HCT116 (cell line): ENCODE results near the gene F7. TPM values are rescaled to one million over a fixed set of nuclear protein-coding genes. Genes with fewer than 3 reads are reported as not detected.

Experiments
- ATAC-seq: fragments of 200-7000 bp; cut with Tn5 transposase; 2 replicates; pipeline ENCODE4 v1.9.1; 2020; ENCODE audit warnings: mild to moderate bottlenecking, moderate library complexity
- BruUV-seq: library from RNA; stranded (reverse); fragments of 400-500 nt; replicated peaks from 2 replicates; lab custom pipeline; 2021; lab: Mats Ljungman, UMichigan
- CTCF ChIA-PET: fragments of 300-600 bp; sonication (Branson Sonifier 250); formaldehyde crosslinking; loops from one replicate; lab custom pipeline; 2021; ENCODE audit warnings: antibody characterized with exemption; lab: Charles Lee
- POLR2A ChIA-PET: fragments of 300-600, 350-600 bp; sonication (Branson Sonifier 250); formaldehyde crosslinking; loops from one replicate; lab custom pipeline; 2021; ENCODE audit warnings: antibody characterized with exemption; lab: Charles Lee
- RAD21 ChIA-PET, 2 experiments: fragments of 300-600 bp; sonication (Branson Sonifier 250); formaldehyde crosslinking; loops; one replicate each; lab custom pipeline; 2023; ENCODE audit warnings: low total read pairs in 2 of 2; ENCODE audit not compliant: uncharacterized antibody in 2 of 2, unreplicated experiment in 2 of 2, low non-redundant PET in 1 of 2; lab: Charles Lee
- DNase-seq: peaks from one replicate; pipeline ENCODE4 v3.0.0-alpha.2; 2010; ENCODE audit warnings: low read depth, low spot score
- H2AFZ ChIP-seq: fragments of 200-600 bp; shearing (Covaris generic), sonication (generic); 2 replicates; pipeline ENCODE4 v1.6.1; 2017; ENCODE audit warnings: low read depth, mixed run types, mixed read lengths, antibody characterized with exemption, low read length; ENCODE audit not compliant: poor library complexity, severe bottlenecking
- H3K27ac ChIP-seq: 2 replicates; pipeline ENCODE4 v1.5.1; 2012; ENCODE audit warnings: low read depth, low read length
- H3K27me3 ChIP-seq: fragments of 200-600 bp; sonication (generic); 2 replicates; pipeline ENCODE4 v1.6.1; 2016; ENCODE audit warnings: mixed run types, low read length, mixed read lengths; ENCODE audit not compliant: insufficient read depth
- H3K36me3 ChIP-seq, 2 experiments: fragments of 200-500 bp in 1 of 2; fragments of 200-600 bp in 1 of 2; sonication (Bioruptor generic) in 1 of 2; sonication (generic) in 1 of 2; 2 replicates each; pipeline versions ENCODE4 v1.5.1 to v1.6.1; 2014 to 2016; ENCODE audit warnings: low read length in 2 of 2, inconsistent platforms in 1 of 2, mixed read lengths in 1 of 2, mixed run types in 1 of 2; ENCODE audit not compliant: insufficient read depth in 2 of 2, control insufficient read depth in 1 of 2
- H3K4me1 ChIP-seq, 2 experiments: fragments of 200-600 bp in 1 of 2; sonication (generic) in 1 of 2; 2 replicates each; pipeline versions ENCODE4 v1.5.1 to v1.6.1; 2012 to 2017; ENCODE audit warnings: low read length in 2 of 2, inconsistent platforms in 1 of 2, mild to moderate bottlenecking in 1 of 2, mixed read lengths in 1 of 2, mixed run types in 1 of 2, moderate library complexity in 1 of 2; ENCODE audit not compliant: insufficient read depth in 2 of 2, control insufficient read depth in 1 of 2
- H3K4me2 ChIP-seq: fragments of 200-600 bp; sonication (generic); 2 replicates; pipeline ENCODE4 v1.6.1; 2017; ENCODE audit warnings: mixed run types, low read length, mixed read lengths
- H3K4me3 ChIP-seq, 2 experiments: fragments of 200-600 bp in 1 of 2; sonication (generic) in 1 of 2; replicated peaks in 1 of 2; 2 replicates each; pipeline ENCODE4 v1.5.1; 2011 to 2016; ENCODE audit warnings: low read length in 2 of 2, control low read depth in 1 of 2, low read depth in 1 of 2, mild to moderate bottlenecking in 1 of 2, mixed read lengths in 1 of 2, mixed run types in 1 of 2
- H3K79me2 ChIP-seq: fragments of 200-600 bp; sonication (generic); 2 replicates; pipeline ENCODE4 v1.6.1; 2017; ENCODE audit warnings: mild to moderate bottlenecking, mixed run types, low read length, moderate library complexity, mixed read lengths; ENCODE audit not compliant: insufficient read depth
- H3K9ac ChIP-seq: fragments of 200-600 bp; sonication (generic); 2 replicates; pipeline ENCODE4 v1.6.1; 2016; ENCODE audit warnings: low read length, mixed read lengths
- H3K9me2 ChIP-seq: fragments of 200-600 bp; sonication (generic), shearing (Covaris generic); 2 replicates; pipeline ENCODE4 v1.6.1; 2017; ENCODE audit warnings: mixed run types, mild to moderate bottlenecking, moderate library complexity; ENCODE audit not compliant: insufficient read depth
- H3K9me3 ChIP-seq, 2 experiments: fragments of 200-500 bp in 1 of 2; fragments of 200-600 bp in 1 of 2; sonication (Bioruptor generic) in 1 of 2; sonication (generic) in 1 of 2; 2 replicates each; pipeline ENCODE4 v1.6.1; 2014 to 2017; ENCODE audit warnings: low read length in 2 of 2, mixed read lengths in 2 of 2, inconsistent platforms in 1 of 2, low read depth in 1 of 2, mild to moderate bottlenecking in 1 of 2, mixed run types in 1 of 2, moderate library complexity in 1 of 2; ENCODE audit not compliant: control insufficient read depth in 1 of 2, insufficient read depth in 1 of 2
- H4K20me1 ChIP-seq: fragments of 200-600 bp; sonication (generic), shearing (Covaris generic); 2 replicates; pipeline ENCODE4 v1.6.1; 2017; ENCODE audit warnings: mixed run types, mild to moderate bottlenecking, moderate library complexity; ENCODE audit not compliant: insufficient read depth
- CBX3 ChIP-seq: IDR thresholded peaks from 2 replicates; pipeline ENCODE4 v1.6.1; 2012; ENCODE audit warnings: low read depth
- CEBPB ChIP-seq: IDR thresholded peaks from 2 replicates; pipeline ENCODE4 v1.6.1; 2012; ENCODE audit warnings: low read depth
- EGR1 ChIP-seq: IDR thresholded peaks from 2 replicates; pipeline ENCODE4 v1.6.1; 2012; ENCODE audit warnings: low read depth
- EZH2 ChIP-seq: fragments of 200-600 bp; sonication (generic); IDR thresholded peaks from 2 replicates; pipeline ENCODE4 v1.6.1; 2017; ENCODE audit warnings: antibody characterized with exemption, mixed run types
- EZH2phosphoT487 ChIP-seq: fragments of 200-600 bp; IDR thresholded peaks from 2 replicates; pipeline ENCODE4 v1.6.1; 2018; ENCODE audit warnings: antibody characterized with exemption, borderline replicate concordance
- FOSL1 ChIP-seq: IDR thresholded peaks from 2 replicates; pipeline ENCODE4 v1.6.1; 2012; ENCODE audit warnings: low read depth
- JUND ChIP-seq: IDR thresholded peaks from 2 replicates; pipeline ENCODE4 v1.6.1; 2012
- POLR2A ChIP-seq: IDR thresholded peaks from 2 replicates; pipeline ENCODE4 v1.7.0; 2011; ENCODE audit warnings: borderline replicate concordance; ENCODE audit not compliant: insufficient read depth, insufficient read length; ENCODE audit errors: extremely low read depth
- POLR2AphosphoS5 ChIP-seq: IDR thresholded peaks from 2 replicates; pipeline ENCODE4 v1.6.1; 2011; ENCODE audit warnings: mild to moderate bottlenecking, low read depth, low read length, moderate library complexity
- RAD21 ChIP-seq: IDR thresholded peaks from 2 replicates; pipeline ENCODE4 v1.6.1; 2012; ENCODE audit warnings: low read depth, mild to moderate bottlenecking
- SP1 ChIP-seq: IDR thresholded peaks from 2 replicates; pipeline ENCODE4 v1.6.1; 2012; ENCODE audit warnings: low read depth
- SRF ChIP-seq: IDR thresholded peaks from 2 replicates; pipeline ENCODE4 v1.6.1; 2012; ENCODE audit warnings: low read depth
- TCF7L2 ChIP-seq: IDR thresholded peaks from 2 replicates; pipeline ENCODE4 v1.7.0; 2011; ENCODE audit warnings: borderline replicate concordance, inconsistent platforms; ENCODE audit not compliant: insufficient read depth, insufficient read length; ENCODE audit errors: extremely low read depth
- YY1 ChIP-seq: IDR thresholded peaks from 2 replicates; pipeline ENCODE4 v1.6.1; 2011; ENCODE audit warnings: low read length, low read depth, moderate library complexity, mild to moderate bottlenecking; ENCODE audit not compliant: insufficient replicate concordance; ENCODE audit errors: extremely low read depth
- ZBTB33 ChIP-seq: IDR thresholded peaks from 2 replicates; pipeline ENCODE4 v1.6.1; 2011; ENCODE audit warnings: mild to moderate bottlenecking, low read length, moderate library complexity; ENCODE audit not compliant: insufficient replicate concordance; ENCODE audit errors: extremely low read depth
- ZFX ChIP-seq: fragments of 450-650 bp; IDR thresholded peaks from 2 replicates; pipeline ENCODE4 v1.6.1; 2017
- ZNF274 ChIP-seq: fragments of 200-500 bp; sonication (Bioruptor generic); IDR thresholded peaks from 2 replicates; pipeline ENCODE4 v1.6.1; 2014; ENCODE audit warnings: mild to moderate bottlenecking, low read depth, low read length, inconsistent platforms
- intact Hi-C: fragments of 100-400 bp; cut with micrococcal nuclease; formaldehyde crosslinking; loops from 2 replicates; pipeline ENCODE4 v1.10.0; 2022
- total RNA-seq: library from RNA; stranded (reverse); gene quantifications from one replicate; pipeline ENCODE4 v1.2.1, GENCODE V29; 2021; ENCODE audit not compliant: unreplicated experiment

Gene F7
- total RNA-seq, 1 experiment from 2014 or later: not detected

- POLR2A ChIA-PET: no interaction called here
- ATAC-seq (no peak), DNase-seq (no peak)
- intact Hi-C loops: no loop called here
- Histone ChIP-seq H3K4me3 (no peak overlapping the region), H3K79me2 (no peaks in the 10 kb centered on the region), H3K27me3 (0 out of 2 replicates have a peak, but pooled peaks cover 7% of the 10 kb centered on the region), H3K9me3 (no peaks in the 10 kb centered on the region), H3K27ac (no peak overlapping the region), H3K4me1 (no peaks in the 10 kb centered on the region), H4K20me1 (no peaks in the 10 kb centered on the region), H2AFZ (no peak overlapping the region), H3K9ac (no peak overlapping the region), H3K4me2 (no peak overlapping the region), H3K36me3 (no peaks in the 10 kb centered on the region), H3K9me2 (no peaks in the 10 kb centered on the region)
- TF ChIP-seq ZNF274 (no peak), JUND (no peak), EGR1 (no peak), EZH2phosphoT487 (no peak), SP1 (no peak), YY1 (no peak), POLR2AphosphoS5 (no peak), CEBPB (no peak), ZBTB33 (no peak), EZH2 (no peak), POLR2A (no peak), TCF7L2 (no peak), ZFX (no peak), FOSL1 (no peak), SRF (no peak), RAD21 (no peak), CBX3 (no peak)
- BruUV-seq: no TSS peak
- RAD21 ChIA-PET: no interaction called here
- CTCF ChIA-PET: no interaction called here
Observed at GRCh38 chr13:113073942-113074341, 31.6 kb upstream of the F7 start.
